ENCODE data around the gene TSKU. TPM values are rescaled to one million over a fixed set of nuclear protein-coding genes. Genes with fewer than 3 reads are reported as not detected.

The TSKU gene
- total RNA-seq, 1 experiment from 2014 or later, result 20.1 TPM

GRCh38 chr11:76830639-76831327 lies 47.6 kb downstream of the TSKU start:
- no peak overlapping the region for H3K4me3 Mint-ChIP-seq (ENCODE audit: unreplicated experiment)
- CTCF ChIA-PET, result interaction anchor here (1.0 to 1.6 kb wide), 2 partner anchors 88 to 89 kb away, joined by 4 to 5 read pairs; no protein-coding TSS in a partner anchor

GRCh38 chr11:76831686-76832310 lies 48.6 kb downstream of the TSKU start:
- Mint-ChIP-seq H3K4me1 (ENCODE audit: insufficient read depth, unreplicated experiment) (peaks cover 7% of the 10 kb centered on the region), H3K27ac (ENCODE audit: low read depth, unreplicated experiment) (no peak overlapping the region), H3K9me3 (ENCODE audit: unreplicated experiment) (no peaks in the 10 kb centered on the region), H3K27me3 (ENCODE audit: insufficient read depth, unreplicated experiment) (no peaks in the 10 kb centered on the region), H3K4me3 (ENCODE audit: unreplicated experiment) (no peak overlapping the region), H3K36me3 (ENCODE audit: insufficient read depth, unreplicated experiment) (no peaks in the 10 kb centered on the region)
- BruUV-seq (replicated peaks), result no TSS peak
- no peak for DNase-seq (ENCODE audit: unreplicated experiment)
- POLR2A ChIA-PET, result interaction anchor here (0.6 to 1.2 kb wide), 3 partner anchors 41 to 61 kb away, joined by 3 to 4 read pairs (median 3); no protein-coding TSS in a partner anchor
- TF ChIP-seq CTCF (IDR thresholded peaks at IDR 0.05; ENCODE audit: unreplicated experiment), result no peak
- CTCF ChIA-PET, result interaction anchor here (0.6 to 1.6 kb wide), 3 partner anchors 19 to 88 kb away, joined by 4 to 5 read pairs (median 5); no protein-coding TSS in a partner anchor
- intact Hi-C loops (cut with micrococcal nuclease), result no loop called here

More at GRCh38 chr11:76830639-76831327, 47.6 kb downstream of the TSKU start:
- DNase-seq (ENCODE audit: unreplicated experiment), result peak; percentile 89
- intact Hi-C loops (cut with micrococcal nuclease), result no loop called here
- Mint-ChIP-seq H3K9me3 (ENCODE audit: unreplicated experiment) (no peaks in the 10 kb centered on the region), H3K27me3 (ENCODE audit: insufficient read depth, unreplicated experiment) (no peaks in the 10 kb centered on the region), H3K4me1 (ENCODE audit: insufficient read depth, unreplicated experiment) (peaks cover 11% of the 10 kb centered on the region), H3K27ac (ENCODE audit: low read depth, unreplicated experiment) (no peak overlapping the region), H3K36me3 (ENCODE audit: insufficient read depth, unreplicated experiment) (no peaks in the 10 kb centered on the region)
- POLR2A ChIA-PET, result interaction anchor here (1.2 kb wide), 1 partner anchor 59 kb away, joined by 3 read pairs; no protein-coding TSS in a partner anchor
- TF ChIP-seq CTCF (IDR thresholded peaks at IDR 0.05; ENCODE audit: unreplicated experiment), result no peak
- BruUV-seq (replicated peaks), result no TSS peak

GRCh38 chr11:76832361-76832760 lies 49.2 kb downstream of the TSKU start:
- TF ChIP-seq CTCF (IDR thresholded peaks at IDR 0.05; ENCODE audit: unreplicated experiment), result no peak
- no peaks in the 10 kb centered on the region for H3K9me3 Mint-ChIP-seq (ENCODE audit: unreplicated experiment)
- DNase-seq (ENCODE audit: unreplicated experiment), result no peak
- BruUV-seq (replicated peaks), result no TSS peak
- no peaks in the 10 kb centered on the region for H3K27me3 Mint-ChIP-seq (ENCODE audit: insufficient read depth, unreplicated experiment)
- peaks cover 7% of the 10 kb centered on the region for H3K4me1 Mint-ChIP-seq (ENCODE audit: insufficient read depth, unreplicated experiment)
- H3K4me3 Mint-ChIP-seq (ENCODE audit: unreplicated experiment), result no peak overlapping the region
- no peaks in the 10 kb centered on the region for H3K36me3 Mint-ChIP-seq (ENCODE audit: insufficient read depth, unreplicated experiment)
- ChIA-PET CTCF (interaction anchor here (0.6 kb wide), 1 partner anchor 20 kb away, joined by 5 read pairs; no protein-coding TSS in a partner anchor), POLR2A (interaction anchor here (0.6 kb wide), 1 partner anchor 41 kb away, joined by 3 read pairs; no protein-coding TSS in a partner anchor)
- intact Hi-C loops (cut with micrococcal nuclease), result no loop called here
- no peak overlapping the region for H3K27ac Mint-ChIP-seq (ENCODE audit: low read depth, unreplicated experiment)

- Mint-ChIP-seq H3K4me3 (ENCODE audit: unreplicated experiment) (no peak overlapping the region), H3K36me3 (ENCODE audit: insufficient read depth, unreplicated experiment) (no peaks in the 10 kb centered on the region), H3K4me1 (ENCODE audit: insufficient read depth, unreplicated experiment) (peaks cover 9% of the 10 kb centered on the region), H3K9me3 (ENCODE audit: unreplicated experiment) (no peaks in the 10 kb centered on the region), H3K27me3 (ENCODE audit: insufficient read depth, unreplicated experiment) (no peaks in the 10 kb centered on the region), H3K27ac (ENCODE audit: low read depth, unreplicated experiment) (no peak overlapping the region)
- DNase-seq (ENCODE audit: unreplicated experiment), result no peak
- BruUV-seq (replicated peaks), result no TSS peak
- ChIA-PET POLR2A (interaction anchor here (0.6 to 1.4 kb wide), 3 partner anchors 9 to 21 kb away, joined by 3 read pairs; no protein-coding TSS in a partner anchor), CTCF (interaction anchor here (3.8 kb wide), 1 partner anchor 85 kb away, joined by 20 read pairs; no protein-coding TSS in a partner anchor)
- TF ChIP-seq CTCF (IDR thresholded peaks at IDR 0.05; ENCODE audit: unreplicated experiment), result no peak
- intact Hi-C loops (cut with micrococcal nuclease), result no loop called here
These were observed 51.0 kb downstream of the TSKU start for GRCh38 chr11:76834151-76834550.
